GF-D8 (cell line): Measurements from ENCODE around the gene CNTNAP2.
A peak's percentile ranks its signal among the peaks of the same experiment; 100 is the strongest.

Experiments used
- DNase-seq: peaks from one replicate; lab custom pipeline; 2025; lab: John Stamatoyannopoulos, UW

The CNTNAP2 gene

DNA sequence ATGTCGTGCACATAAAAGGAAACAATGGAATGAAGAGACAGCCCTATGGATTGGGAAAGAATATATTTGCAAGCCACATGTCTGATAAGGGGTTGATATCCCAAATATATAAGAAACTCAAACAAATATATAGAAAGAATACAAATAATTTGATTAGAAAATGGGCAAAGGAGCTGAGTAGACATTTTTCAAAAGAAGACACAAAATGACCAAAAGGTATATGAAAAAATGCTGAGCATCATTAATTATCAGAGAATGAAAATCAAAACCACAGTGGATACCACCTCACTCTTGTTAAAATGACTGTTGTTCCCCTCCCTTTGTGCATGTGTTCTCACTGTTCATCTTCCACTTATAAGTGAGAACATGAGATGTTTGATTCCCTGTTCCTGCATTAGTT is 175.3 kb downstream of the CNTNAP2 start:
- no peak for DNase-seq

GRCh38 chr7:146296028-146296427 is 179.4 kb downstream of the CNTNAP2 start:
- DNase-seq: no peak

- DNase-seq: no peak
Observed at GRCh38 chr7:146314962-146315361, 198.4 kb downstream of the CNTNAP2 start.

GRCh38 chr7:146319629-146320028 is 203.0 kb downstream of the CNTNAP2 start:
- DNase-seq: no peak

DNA sequence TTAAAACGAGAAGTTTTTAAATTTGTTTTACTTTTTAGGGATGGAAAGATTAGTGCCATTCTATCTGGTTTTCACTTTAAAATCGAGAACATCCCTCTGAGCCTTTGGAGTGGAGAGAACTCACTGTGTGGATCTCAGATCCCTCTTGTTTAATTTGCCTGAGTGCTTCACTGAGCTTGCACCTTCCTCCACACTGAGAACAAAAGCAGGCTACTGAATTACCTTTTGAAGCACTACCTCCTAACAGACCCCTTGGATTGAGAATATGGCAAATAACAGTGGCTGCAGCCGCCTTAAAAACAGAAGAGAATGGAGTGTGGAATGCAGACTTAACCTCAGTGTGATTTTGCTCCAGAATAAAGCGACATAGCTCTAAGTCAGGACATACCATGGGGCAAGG is 204.7 kb downstream of the CNTNAP2 start:
- DNase-seq: no peak

DNA sequence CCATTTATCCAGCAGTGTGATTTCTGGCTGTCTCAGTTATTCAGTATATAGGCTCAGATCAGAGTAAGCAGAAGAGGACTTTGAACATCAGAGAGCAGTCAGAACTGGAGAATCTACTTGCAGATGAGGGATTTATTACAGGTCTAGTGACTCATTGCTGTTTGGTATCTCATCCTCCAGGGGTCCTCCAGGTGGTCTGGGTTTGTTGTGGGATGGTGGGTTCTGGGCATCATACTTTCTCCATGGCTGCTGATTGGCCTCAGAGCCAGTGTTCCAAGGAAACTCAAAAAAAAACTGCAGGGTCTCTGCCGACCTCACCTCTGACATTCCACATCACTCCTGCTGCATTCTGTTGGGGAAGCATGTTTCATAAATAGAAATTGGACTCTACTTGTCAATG is 214.8 kb downstream of the CNTNAP2 start:
- DNase-seq: no peak

DNA sequence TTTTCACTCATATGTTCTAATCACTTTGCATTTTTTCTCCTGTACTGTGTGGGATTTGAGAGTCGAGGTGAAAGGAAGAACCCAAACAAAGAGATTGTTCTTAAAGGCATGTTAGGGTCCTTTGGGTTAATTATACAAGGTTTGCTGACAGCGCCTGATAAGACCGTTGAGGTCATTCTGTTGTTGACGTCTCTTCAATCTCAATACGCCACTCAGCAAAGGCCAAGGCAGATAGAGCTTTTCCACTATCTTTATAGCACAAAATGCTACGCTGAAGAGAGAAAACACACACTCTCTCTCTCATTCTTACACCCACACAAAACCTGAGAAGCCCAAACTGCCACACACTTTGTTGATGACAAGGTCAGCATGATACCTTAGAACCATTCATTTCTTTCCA is 228.7 kb downstream of the CNTNAP2 start:
- DNase-seq: no peak

- DNase-seq: no peak
Observed at GRCh38 chr7:146346096-146346495, 229.5 kb downstream of the CNTNAP2 start.

DNA sequence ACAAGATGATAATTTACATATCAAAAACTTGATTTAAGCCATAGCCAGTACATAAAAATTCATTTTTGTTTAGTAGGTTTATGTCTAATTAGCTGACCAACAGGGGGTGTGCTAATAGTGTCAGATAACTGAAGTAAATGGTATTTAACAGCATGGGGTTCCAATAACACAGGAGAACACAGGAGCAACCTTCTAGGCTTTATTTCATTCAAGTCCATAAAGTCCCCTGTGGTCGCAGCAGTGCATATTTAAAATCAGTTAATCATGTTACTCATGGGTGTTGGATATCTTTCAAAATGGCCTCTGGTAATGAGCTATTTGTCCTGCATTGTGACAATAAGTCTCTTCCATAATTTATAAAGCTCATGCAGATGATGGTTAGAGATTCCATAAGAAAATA is 238.6 kb downstream of the CNTNAP2 start:
- no peak for DNase-seq

DNA sequence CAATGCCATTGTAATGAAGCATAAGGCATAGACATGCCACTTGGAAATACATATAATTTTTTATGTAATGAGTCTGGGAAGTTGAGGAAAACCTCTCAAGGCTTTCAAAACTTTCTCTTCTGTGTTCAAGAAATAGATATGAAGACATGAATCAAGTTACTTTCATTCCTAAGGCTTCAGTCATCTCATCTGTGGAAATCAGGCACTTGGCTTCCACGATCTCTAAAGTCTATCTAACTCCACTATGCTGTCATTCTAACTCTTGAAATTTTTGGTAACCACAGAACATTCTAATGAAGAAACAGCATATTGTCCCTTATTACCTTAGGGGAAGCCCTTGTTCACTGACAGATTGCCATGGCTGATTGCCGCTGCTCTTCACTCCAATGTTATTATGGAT is 242.6 kb downstream of the CNTNAP2 start:
- no peak for DNase-seq

DNA sequence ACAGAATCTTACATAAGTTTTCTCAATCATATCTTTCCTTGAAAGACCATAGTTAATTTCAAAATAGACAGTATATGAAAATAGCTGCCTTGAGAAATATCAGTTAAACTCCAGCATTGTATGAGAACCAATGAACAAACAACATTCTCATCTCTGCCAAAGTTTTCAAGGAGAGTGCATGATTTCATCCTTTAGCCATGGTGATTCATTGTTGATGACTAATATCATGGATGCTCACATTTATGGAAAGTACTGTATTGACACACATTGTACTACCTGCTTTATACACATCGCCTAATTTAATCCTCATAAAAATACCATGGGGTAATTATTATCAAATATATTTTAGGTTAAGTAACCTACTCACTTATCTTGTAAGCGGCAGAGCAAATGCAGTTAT is 250.3 kb downstream of the CNTNAP2 start:
- DNase-seq: no peak

GRCh38 chr7:146370171-146370570 is 253.6 kb downstream of the CNTNAP2 start:
- DNase-seq: no peak

DNA sequence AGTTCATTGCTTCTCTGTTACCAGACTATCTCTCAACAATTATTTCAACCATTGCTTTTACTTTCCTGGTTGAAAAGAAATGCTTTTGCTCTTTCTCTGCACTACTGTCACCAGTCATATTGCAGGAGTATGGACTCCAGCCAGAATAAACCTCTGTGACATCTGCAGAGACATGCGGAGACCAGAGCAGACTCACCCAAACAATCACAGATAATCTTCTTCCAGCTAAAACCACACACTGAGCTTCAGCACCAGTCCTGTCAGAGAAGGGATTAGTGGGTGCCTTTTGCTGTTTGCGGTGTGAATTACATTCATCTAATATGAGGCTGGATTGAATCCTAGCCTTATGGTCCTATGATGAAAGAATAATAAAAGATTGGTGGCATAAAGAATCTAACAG is 258.6 kb downstream of the CNTNAP2 start:
- DNase-seq: no peak

DNA sequence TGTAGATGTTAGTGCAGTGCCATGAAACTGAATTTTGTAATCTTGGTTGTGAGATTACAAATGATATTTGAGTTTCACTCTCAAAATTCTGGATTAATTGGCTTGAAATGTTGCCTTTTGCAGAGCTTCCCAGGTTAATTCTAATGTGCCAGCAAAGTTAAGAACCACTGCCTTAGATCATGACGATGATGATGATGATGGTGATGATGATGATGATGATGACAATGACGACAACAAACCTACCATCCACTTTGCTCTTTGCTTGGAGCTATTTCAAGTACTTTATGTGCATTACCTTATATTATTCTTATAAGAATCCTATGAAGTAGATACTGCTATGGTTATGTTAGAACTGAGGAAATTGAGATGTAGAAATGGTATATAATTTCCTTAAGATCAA is 261.6 kb downstream of the CNTNAP2 start:
- no peak for DNase-seq

GRCh38 chr7:146387140-146387539 is 270.5 kb downstream of the CNTNAP2 start:
- no peak for DNase-seq

DNA sequence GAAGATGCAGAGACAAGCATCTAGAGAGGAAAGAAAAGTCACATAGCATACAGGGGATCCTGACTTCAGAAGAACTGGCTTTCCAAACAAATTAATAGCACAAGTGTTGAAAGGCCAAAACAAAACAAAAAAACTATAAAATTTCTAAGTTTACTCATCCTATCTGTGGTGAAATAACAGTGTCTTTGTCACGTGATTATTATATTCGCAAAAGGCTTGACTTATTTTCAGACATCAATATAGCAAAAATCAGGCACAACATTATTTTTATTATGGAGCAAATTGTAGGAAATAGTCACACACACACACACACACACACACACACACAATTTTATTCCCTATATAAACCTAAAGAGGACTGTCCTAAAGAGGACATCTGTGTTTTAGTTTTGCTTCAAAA is 272.3 kb downstream of the CNTNAP2 start:
- DNase-seq: no peak

DNA sequence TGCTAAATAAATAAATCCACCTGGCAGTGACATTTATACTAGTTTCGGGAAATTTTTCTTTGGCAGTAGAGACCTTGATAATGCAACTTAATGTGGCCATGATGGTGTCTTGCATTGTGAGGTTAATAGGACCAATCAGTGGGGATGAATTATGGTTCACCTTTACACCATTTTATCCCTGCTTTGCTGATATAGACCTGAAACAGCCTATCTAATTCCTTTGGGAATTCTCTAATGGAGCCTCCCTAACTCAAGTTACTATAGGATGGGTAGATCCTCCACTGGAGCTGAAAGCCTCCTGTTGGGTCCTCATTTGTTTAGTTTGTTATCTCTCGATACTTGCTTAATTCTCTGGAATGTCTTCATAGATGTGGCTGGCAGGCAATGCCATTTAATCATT is 276.7 kb downstream of the CNTNAP2 start:
- DNase-seq: no peak

- DNase-seq: peak; percentile 5
Observed at GRCh38 chr7:146397141-146397540, 280.5 kb downstream of the CNTNAP2 start.

GRCh38 chr7:146401939-146402338 is 285.3 kb downstream of the CNTNAP2 start:
- no peak for DNase-seq

GRCh38 chr7:146405737-146406136 is 289.1 kb downstream of the CNTNAP2 start:
- no peak for DNase-seq

DNA sequence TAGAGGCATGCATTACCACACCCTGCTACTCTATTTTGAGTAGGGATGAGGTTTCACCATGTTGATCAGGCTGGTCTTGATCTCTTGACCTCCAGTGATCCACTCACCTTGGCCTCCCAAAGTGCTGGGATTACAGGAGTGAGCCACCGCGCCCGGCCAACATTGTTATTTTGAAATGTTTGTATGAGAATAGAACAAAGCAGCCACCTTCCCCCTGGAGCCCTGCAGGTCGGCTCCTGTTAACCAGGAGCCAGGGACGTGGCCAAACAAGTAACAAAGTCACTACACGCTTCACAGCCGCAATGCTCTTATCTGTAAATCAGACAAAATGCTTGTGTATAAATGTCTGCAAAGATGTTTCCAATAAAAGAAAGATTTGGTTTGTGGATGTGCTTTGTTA is 295.4 kb downstream of the CNTNAP2 start:
- no peak for DNase-seq

GRCh38 chr7:146412781-146413180 is 296.2 kb downstream of the CNTNAP2 start:
- no peak for DNase-seq

- no peak for DNase-seq
Observed at GRCh38 chr7:146414373-146414772, 297.8 kb downstream of the CNTNAP2 start.

GRCh38 chr7:146414937-146415336 is 298.3 kb downstream of the CNTNAP2 start:
- no peak for DNase-seq

DNA sequence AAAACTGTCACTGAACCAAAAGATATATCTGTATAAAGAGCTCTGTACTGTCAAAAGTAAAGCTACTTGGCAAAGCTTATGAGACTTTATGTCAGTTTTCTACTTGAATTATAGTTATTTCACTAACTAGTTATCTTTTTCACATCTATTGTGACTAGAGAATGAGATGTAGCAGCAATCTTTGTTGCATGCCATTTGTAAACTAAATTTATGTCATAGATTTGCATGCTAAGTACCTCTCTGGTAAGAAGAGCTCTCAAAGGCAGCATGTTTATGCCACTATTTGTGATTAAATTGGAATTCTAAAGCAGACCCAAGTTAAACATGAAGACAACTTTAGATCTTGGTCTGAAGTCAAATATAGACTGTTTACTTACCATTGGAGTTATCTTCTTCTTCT is 300.6 kb downstream of the CNTNAP2 start:
- DNase-seq: no peak
